Esophagus mucosa (tissue), 1 donor: Measurements from ENCODE around the gene JOSD2. TPM values are rescaled to one million over a fixed set of nuclear protein-coding genes. Genes with fewer than 3 reads are reported as not detected.

Experiments
- ATAC-seq: fragments of 200-7000 bp; cut with Tn5 transposase; one replicate; pipeline ENCODE4 v1.9.1; 2020
- total RNA-seq: library from RNA; stranded (reverse); gene quantifications from one replicate; pipeline ENCODE4 v1.2.4, GENCODE V29; 2023
- donor health status: DM: yes; HTN: yes; CAD: no.

Gene JOSD2
- total RNA-seq, 1 donor from 2014 or later: 38.4 TPM

- ATAC-seq: no peak
Measured at GRCh38 chr19:50493171-50493570, 17.8 kb downstream of the JOSD2 start.

DNA sequence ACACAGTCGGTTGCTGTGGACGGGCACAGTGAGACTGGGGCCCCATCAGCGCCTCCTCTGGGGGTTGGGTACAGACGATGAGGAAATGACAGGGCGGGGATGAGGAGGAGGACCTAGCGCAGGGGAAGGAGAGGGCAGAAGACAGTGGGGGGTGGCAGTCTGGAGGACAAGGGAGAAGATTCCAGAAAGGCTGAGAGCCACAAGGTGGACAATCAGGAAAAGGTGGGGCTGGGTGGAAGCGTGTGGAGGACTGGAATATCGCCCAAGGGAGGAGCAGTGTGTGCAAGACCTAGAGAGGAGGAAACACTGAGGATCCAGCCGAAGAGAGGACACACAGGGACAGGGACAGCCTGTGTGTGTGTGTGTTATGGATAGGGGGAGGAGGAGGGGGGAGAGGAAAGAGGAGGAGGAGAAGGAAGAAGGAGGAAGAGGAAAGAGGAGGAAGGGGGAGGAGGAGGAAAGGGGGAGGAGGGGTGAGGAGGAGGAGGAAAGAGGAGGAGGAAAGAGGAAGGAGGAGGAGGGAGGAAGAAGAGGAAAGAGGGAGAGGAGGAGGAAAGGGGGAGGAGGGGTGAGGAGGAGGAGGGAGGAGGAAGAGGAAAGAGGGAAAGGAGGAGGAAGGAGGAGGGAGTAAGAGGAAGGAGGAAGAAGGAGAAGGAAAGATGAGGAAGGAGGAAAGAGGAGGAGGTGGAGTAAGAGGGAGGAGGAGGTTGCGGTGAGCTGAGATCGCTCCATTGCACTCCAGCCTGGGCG, 18.5 kb downstream of the JOSD2 start:
- ATAC-seq: no peak

DNA sequence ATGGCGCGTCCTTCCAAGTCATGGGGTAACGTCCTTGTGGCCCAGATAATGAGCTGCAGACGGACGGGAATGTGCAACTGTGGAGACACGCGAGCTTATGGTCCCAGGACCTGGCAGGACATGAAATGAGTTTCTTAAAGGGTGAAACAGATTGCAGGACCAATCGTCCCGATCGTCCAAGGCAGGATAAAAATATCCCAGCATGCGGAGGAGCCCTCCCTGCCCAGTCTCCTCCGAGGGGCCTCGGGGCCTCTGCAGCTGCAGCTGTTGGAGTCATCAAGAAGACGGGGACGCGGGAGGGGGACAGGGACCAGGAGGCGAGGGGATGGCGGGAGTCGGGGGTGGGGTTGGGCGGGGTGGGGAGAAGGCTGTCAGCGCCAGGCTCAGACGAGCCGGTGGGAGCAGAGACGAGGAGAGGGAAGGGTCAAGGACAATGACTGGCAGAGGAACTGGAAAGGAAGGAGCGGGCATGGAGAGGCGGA, 20.0 kb downstream of the JOSD2 start:
- ATAC-seq: no peak

- no peak for ATAC-seq
Measured at GRCh38 chr19:50490411-50490811, 20.6 kb downstream of the JOSD2 start.

GRCh38 chr19:50489461-50490011, 21.5 kb downstream of the JOSD2 start:
- no peak for ATAC-seq

GRCh38 chr19:50488389-50489194, 22.4 kb downstream of the JOSD2 start:
- no peak for ATAC-seq

- no peak for ATAC-seq
Measured at GRCh38 chr19:50486823-50487515, 24.0 kb downstream of the JOSD2 start.

- ATAC-seq: no peak
Measured at GRCh38 chr19:50485284-50485955, 25.6 kb downstream of the JOSD2 start.

DNA sequence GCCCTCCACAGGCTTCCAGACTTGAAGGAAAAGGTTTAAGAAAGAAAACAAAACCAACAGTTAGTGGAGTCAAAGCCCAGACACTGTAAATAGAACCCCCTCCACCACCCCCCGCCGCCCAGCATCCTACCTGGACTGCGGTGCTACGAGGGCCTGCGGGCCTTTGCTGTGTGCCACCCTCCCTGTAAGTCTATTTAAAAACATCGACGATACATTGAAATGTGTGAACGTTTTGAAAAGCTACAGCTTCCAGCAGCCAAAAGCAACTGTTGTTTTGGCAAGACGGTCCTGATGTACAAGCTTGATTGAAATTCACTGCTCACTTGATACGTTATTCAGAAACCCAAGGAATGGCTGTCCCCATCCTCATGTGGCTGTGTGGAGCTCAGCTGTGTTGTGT, 28.1 kb downstream of the JOSD2 start:
- no peak for ATAC-seq

- ATAC-seq: no peak
Measured at GRCh38 chr19:50482271-50482855, 28.6 kb downstream of the JOSD2 start.

DNA sequence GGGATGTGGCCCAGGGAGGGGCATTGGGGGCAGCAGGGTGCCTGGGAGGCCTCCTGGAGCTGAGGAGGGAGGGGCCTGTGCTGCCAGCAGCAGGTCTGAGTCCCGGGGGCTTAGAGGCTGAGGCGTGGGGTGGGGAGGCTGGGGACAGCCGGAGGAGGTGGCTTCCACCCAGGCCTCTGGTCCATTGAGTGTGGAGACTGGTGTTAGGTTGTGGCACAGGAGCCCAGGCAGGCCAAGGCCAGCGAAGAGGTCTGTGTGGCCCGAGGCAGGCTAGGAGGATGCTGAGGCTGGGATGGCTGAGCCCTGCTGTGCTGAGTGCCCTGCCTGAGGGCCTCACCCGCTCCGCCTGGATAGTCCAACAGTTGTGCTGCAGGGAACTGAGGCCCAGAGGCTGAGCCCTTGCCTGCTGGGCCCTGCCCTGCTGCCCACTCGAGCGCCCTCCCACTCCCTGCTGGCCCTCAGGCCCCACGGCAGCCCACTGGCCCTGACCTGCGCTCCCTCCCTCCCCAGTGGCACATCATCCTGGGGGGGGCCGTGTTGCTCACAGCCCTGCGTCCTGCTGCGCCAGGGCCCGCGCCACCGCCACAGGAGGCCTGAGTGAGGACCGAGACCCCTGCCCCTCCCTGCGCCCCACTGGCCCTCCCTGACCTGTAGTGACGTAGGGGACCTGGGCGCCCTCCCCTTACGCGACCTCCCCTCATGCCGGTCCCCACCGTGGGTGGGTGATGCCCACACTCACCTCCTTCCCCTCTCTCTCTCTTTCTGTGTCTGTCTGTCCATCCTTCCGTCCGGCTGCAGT, 29.4 kb downstream of the JOSD2 start:
- ATAC-seq: no peak

DNA sequence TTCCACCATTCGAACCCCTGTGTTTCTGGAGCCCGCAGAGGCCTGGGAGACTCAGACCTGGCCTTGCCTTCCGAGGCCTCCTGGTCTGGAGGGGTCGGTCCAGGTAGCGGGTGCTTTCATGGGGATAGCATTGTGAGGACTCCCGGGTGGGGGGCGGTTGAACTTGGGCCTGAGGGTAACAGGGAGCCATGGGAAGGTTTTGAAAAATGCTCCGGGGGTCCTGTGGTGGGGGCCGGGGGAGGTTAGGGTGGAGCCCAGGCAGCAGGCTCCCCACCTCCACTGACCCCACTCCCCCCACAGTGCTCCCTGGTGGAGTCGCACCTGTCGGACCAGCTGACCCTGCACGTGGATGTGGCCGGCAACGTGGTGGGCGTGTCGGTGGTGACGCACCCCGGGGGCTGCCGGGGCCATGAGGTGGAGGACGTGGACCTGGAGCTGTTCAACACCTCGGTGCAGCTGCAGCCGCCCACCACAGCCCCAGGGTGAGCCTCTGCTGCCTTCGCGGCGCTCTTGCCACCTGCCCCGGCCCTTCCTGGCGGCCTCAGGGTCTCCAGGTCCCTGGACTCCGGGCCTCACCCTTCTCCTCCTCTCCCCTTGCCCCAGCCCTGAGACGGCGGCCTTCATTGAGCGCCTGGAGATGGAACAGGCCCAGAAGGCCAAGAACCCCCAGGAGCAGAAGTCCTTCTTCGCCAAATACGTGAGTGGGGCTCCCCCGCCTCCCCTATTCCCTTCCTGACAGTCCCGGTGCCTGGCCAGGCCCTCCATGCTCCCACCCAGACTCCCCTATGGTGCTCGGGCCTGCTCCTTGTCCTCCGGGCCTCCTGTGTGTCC, 30.5 kb downstream of the JOSD2 start:
- ATAC-seq: no peak

DNA sequence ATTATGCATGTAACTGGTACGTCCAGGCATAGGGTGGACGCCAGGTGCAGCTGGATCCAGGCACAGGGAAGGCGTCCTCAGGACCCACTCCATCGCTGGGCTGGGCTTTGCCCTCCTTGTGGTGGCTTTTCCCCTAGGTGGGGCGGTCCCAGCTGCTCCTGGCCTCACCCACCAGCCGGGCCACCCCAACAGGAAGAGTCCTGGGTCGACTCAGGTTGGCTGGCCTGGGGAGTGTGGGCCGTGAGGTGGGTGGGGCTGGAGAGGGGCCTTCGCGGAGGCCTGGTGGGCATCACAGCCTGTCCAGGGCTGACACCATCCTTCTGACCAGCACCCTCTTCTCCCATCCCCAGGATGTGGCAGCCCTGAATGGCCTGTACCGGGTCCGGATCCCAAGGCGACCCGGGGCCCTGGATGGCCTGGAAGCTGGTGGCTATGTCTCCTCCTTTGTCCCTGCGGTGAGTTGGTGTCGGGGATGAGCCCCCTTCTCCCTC, 31.2 kb downstream of the JOSD2 start:
- ATAC-seq: no peak

DNA sequence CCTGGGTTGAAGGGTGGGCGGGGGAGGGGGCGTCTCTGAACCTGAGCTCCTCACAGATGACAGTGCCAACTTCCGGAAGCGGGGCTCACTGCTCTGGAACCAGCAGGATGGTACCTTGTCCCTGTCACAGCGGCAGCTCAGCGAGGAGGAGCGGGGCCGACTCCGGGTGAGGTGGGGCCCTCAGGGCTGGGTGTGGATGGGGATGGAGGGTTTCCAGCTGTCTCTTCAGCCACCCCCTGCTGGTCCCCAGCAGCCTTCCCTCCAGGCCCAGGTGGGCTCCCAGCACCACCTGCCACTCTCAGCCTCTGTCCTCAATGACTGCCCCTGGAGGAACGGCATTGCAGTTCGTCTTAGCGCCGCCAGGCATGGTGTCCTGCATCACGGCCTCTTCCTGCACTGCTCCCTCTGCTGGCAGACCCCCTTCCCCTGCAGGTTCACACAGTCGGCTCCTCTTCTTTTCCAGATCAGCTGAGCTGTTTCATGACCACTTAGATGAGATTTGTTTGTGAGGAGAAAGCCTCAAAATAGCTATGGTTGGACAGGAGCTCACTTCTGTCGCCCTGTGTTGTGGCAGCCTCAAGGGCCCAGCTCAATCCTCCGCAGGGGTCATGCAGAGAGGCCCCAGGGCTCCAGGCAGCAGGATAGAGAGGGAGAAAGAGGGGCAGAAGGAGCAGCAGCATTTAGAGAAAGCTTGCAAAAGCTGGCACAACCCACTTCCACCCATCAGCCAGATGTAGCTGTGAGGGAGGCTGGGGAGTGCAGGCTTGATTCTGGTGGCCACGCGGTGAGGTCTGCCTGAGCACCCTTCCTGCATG, 31.9 kb downstream of the JOSD2 start:
- ATAC-seq: no peak

DNA sequence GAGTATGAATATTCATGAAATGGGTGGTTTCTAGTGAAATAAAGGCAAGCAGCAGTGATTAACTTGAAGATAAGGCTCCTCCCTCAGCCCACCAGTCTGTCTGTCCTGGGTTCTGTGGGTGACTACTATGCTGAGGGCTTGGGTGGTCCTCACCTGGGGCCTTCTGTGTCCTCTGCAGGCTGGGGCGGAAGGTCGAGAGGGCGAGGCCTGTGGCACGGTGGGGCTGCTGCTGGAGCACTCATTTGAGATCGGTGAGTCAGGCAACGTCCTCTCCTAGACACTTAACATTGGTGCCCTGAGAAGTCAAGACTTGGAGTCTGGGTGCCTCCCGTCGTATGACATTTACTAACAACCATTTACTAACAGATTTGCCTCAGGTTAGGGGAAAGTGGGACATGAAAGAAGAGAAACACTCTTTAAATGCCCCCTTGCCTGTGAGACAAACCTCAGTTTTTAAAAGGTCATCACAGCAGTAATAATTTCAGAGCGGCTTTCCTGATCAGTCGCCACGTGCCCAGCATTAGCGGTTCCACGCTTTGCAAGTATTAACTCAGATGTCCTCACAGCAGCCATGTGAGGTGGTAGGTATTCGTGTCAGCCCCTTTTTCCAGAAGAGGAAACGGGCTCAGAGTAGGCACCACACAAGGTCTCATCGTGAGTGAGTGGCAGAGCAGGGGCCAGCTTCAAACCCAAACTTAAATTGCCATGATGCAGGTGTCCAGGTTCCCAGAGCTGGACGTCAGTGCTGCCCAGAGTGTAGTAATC, 33.1 kb downstream of the JOSD2 start:
- ATAC-seq: no peak

DNA sequence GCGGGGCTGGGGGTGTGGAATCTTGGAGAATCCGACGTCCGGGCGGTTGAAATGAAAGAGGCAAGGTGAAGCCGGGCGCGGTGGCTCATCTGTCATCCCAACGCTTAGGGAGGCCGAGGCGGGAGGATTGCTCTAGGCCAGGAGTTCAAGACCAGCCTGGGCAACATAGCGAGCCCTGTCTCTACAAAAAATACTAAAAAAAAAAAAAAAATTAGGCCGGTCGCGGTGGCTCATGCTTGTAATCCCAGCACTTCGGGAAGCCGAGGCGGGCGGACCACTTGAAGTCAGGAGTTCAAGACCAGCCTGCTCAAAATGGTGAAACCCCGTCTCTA, 34.1 kb downstream of the JOSD2 start:
- no peak for ATAC-seq

GRCh38 chr19:50476224-50476906, 34.6 kb downstream of the JOSD2 start, which contains the start of the genes EMC10 and GARIN5A:
Gene EMC10, plus strand, starts transcription at chr19:50476507. Its CDS starts 38 bp downstream, at chr19:50476545.
Gene GARIN5A, minus strand, starts transcription at chr19:50476848. Its CDS starts 460 bp downstream, at chr19:50476388.
- ATAC-seq: peak; percentile 97
